ENCODE results near the gene LGALS8. TPM values are rescaled to one million over a fixed set of nuclear protein-coding genes. Genes with fewer than 3 reads are reported as not detected.

LGALS8 gene
- total and polyA plus RNA-seq, 4 donors: 29.9 to 160 (median 53.1) TPM

- Histone ChIP-seq H3K9me3 (ENCODE audit: control insufficient read depth in 4 of 4, insufficient read depth in 3 of 4, low read length in 3 of 4) (no peaks in the 10 kb centered on the region), H3K4me1 (ENCODE audit: control insufficient read depth in 5 of 5, insufficient read depth in 5 of 5, low read length in 5 of 5) (no peaks in the 10 kb centered on the region), H3K27me3 (ENCODE audit: control insufficient read depth in 3 of 3, insufficient read depth in 3 of 3, low read length in 2 of 3) (no peaks in the 10 kb centered on the region), H3K36me3 (ENCODE audit: control insufficient read depth in 4 of 4, insufficient read depth in 4 of 4, low read length in 4 of 4) (peaks cover 11 to 39% (median 22%) of the 10 kb centered on the region in 4 donors), H3K27ac (ENCODE audit: low read depth in 1 of 2, low read length in 1 of 2) (no peak overlapping the region), H3K9ac (ENCODE audit: insufficient read depth in 1 of 2, low read length in 2 of 2) (no peak overlapping the region), H3K4me3 (no peak overlapping the region)
- WGBS, 2 donors: 92 to 95% methylated on average over 2 of the region's 2 CpGs
- TF ChIP-seq, protein P1, sequence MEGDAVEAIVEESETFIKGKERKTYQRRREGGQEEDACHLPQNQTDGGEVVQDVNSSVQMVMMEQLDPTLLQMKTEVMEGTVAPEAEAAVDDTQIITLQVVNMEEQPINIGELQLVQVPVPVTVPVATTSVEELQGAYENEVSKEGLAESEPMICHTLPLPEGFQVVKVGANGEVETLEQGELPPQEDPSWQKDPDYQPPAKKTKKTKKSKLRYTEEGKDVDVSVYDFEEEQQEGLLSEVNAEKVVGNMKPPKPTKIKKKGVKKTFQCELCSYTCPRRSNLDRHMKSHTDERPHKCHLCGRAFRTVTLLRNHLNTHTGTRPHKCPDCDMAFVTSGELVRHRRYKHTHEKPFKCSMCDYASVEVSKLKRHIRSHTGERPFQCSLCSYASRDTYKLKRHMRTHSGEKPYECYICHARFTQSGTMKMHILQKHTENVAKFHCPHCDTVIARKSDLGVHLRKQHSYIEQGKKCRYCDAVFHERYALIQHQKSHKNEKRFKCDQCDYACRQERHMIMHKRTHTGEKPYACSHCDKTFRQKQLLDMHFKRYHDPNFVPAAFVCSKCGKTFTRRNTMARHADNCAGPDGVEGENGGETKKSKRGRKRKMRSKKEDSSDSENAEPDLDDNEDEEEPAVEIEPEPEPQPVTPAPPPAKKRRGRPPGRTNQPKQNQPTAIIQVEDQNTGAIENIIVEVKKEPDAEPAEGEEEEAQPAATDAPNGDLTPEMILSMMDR (IDR thresholded peaks at IDR 0.05; ENCODE audit: control extremely low read depth, extremely low read depth): no peak
- DNase-seq: no peak
- ATAC-seq (ENCODE audit: insufficient read depth, low FRiP score): no peak
These were observed 66.9 kb downstream of the LGALS8 start for GRCh38 chr1:236590553-236591150.

DNA sequence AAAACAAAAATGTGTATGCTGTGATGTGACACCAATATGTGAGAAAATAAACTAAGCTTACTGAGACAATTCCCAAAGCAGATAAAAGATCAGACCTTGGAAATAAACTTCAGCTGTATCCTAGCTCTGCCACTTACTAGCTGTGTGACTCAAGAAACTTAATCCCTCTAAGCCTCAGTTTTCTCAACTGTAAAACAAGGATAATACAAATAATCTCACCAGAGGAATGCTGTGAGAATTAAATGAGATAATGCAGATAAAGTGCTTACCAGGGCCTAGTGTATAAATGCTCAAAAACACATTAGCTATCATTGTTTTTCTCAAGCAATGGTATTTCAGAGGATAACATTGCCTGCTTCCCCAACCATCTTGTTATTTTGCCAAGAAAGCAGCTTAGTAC is 78.4 kb downstream of the LGALS8 start:
- no peak overlapping the region for H3K9ac ChIP-seq (ENCODE audit: insufficient read depth in 1 of 2, low read length in 2 of 2)
- TF ChIP-seq, protein P1 (IDR thresholded peaks at IDR 0.05; ENCODE audit: control extremely low read depth, extremely low read depth): no peak
- no peaks in the 10 kb centered on the region for H3K27me3 ChIP-seq (ENCODE audit: control insufficient read depth in 3 of 3, insufficient read depth in 3 of 3, low read length in 2 of 3)
- DNase-seq: no peak
- ATAC-seq (ENCODE audit: insufficient read depth, low FRiP score): no peak
- no peaks in the 10 kb centered on the region for H3K9me3 ChIP-seq (ENCODE audit: control insufficient read depth in 4 of 4, insufficient read depth in 3 of 4, low read length in 3 of 4)
- H3K27ac ChIP-seq (ENCODE audit: low read depth in 1 of 2, low read length in 1 of 2): no peak overlapping the region
- H3K4me1 ChIP-seq (ENCODE audit: control insufficient read depth in 5 of 5, insufficient read depth in 5 of 5, low read length in 5 of 5): peaks cover 0 to 13% (median 3%) of the 10 kb centered on the region in 5 donors
- H3K36me3 ChIP-seq (ENCODE audit: control insufficient read depth in 4 of 4, insufficient read depth in 4 of 4, low read length in 4 of 4): peaks cover 0 to 9% (median 1%) of the 10 kb centered on the region in 4 donors
- no peak overlapping the region for H3K4me3 ChIP-seq

Other genes starting within 250 kb of the LGALS8 start
- gene ERO1B, start 242.0 kb upstream of the LGALS8 start, total RNA-seq: 10 to 100 TPM in 1 of 2 donors, 1 to 10 TPM in 1; 5.7 to 15.3 TPM
- 1 to 10 TPM; 2.7 to 3.5 TPM for gene ERO1B, start 242.0 kb upstream of the LGALS8 start, polyA plus RNA-seq
- 1 to 10 TPM; 1.8 to 2.3 TPM for gene EDARADD, start 129.7 kb upstream of the LGALS8 start, total RNA-seq
- gene EDARADD, start 129.7 kb upstream of the LGALS8 start, polyA plus RNA-seq: under 1 TPM; 0.37 to 0.41 TPM
- gene HEATR1, start 80.5 kb downstream of the LGALS8 start, total RNA-seq: 10 to 100 TPM; 32.0 to 37.5 TPM
- gene HEATR1, start 80.5 kb downstream of the LGALS8 start, polyA plus RNA-seq: 1 to 10 TPM; 4.2 to 7.1 TPM
- 1 to 10 TPM; 3.6 to 6.6 TPM for gene ACTN2, start 162.5 kb downstream of the LGALS8 start, total RNA-seq
- 1 to 10 TPM in 1 of 2 donors, under 1 TPM in 1; 0.81 to 2.5 TPM for gene ACTN2, start 162.5 kb downstream of the LGALS8 start, polyA plus RNA-seq

Measured in lung (tissue), 12 donors.